ENCODE data around the gene PLA2G6. TPM values are rescaled to one million over a fixed set of nuclear protein-coding genes. Genes with fewer than 3 reads are reported as not detected.

Gene PLA2G6
- total RNA-seq, 2 experiments from 2014 or later: 52.4 to 53.6 TPM

DNA sequence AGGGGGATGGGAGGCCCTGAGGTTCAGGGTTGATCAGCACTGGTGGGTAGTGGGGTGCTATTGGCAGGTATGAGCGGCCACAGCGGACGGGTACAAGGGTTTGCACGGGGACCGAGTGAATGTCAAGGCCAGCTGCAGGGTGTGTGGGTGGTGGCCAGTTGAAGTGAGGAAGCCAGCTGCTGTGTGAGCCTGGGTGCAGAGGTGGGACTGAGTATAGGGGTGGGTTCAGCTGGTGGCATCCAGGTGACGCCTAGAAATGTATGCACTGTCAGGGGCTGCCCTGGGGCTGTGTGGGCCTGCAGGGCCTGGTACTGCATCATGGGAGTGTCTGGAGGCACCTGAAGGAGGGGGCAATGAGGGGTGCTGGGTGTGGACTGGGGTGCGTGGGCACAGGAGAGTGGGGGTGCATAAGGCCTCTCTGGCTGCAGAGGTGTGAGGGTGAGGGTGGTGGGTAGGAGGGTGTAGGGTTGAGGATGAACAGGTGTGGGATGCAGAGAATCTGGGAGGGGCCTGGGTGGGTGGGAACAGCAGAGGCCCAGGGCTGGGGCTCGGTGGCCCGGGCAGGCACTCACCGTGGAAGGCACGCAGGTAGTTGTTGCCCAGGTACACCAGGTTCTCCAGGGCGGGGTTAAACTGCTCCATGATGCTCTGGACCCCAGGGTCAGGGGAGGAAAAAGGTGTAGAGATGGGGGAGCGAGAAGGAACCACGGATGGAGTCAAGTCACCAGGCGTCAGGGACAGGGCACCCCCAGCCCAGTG lies 72.9 kb downstream of the PLA2G6 start:
- H3K36me3 Mint-ChIP-seq (ENCODE audit: low read depth): peaks cover 2% of the 10 kb centered on the region
- H3K4me3 Mint-ChIP-seq: no peak overlapping the region
- peaks cover 9% of the 10 kb centered on the region for H3K4me1 Mint-ChIP-seq (ENCODE audit: low read depth)
- no peaks in the 10 kb centered on the region for H3K27me3 Mint-ChIP-seq
- peak; percentile 29 for ATAC-seq
- POLR2A ChIA-PET: no interaction called here
- CTCF ChIA-PET: interaction anchor here (0.7 to 0.9 kb wide), 2 partner anchors 8 to 57 kb away, joined by 3 read pairs; no protein-coding TSS in a partner anchor
- TF ChIP-seq, protein P1, sequence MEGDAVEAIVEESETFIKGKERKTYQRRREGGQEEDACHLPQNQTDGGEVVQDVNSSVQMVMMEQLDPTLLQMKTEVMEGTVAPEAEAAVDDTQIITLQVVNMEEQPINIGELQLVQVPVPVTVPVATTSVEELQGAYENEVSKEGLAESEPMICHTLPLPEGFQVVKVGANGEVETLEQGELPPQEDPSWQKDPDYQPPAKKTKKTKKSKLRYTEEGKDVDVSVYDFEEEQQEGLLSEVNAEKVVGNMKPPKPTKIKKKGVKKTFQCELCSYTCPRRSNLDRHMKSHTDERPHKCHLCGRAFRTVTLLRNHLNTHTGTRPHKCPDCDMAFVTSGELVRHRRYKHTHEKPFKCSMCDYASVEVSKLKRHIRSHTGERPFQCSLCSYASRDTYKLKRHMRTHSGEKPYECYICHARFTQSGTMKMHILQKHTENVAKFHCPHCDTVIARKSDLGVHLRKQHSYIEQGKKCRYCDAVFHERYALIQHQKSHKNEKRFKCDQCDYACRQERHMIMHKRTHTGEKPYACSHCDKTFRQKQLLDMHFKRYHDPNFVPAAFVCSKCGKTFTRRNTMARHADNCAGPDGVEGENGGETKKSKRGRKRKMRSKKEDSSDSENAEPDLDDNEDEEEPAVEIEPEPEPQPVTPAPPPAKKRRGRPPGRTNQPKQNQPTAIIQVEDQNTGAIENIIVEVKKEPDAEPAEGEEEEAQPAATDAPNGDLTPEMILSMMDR (IDR thresholded peaks at IDR 0.05): no peak
- DNase-seq: no peak
- intact Hi-C loops (cut with micrococcal nuclease): no loop called here
- H3K9me3 Mint-ChIP-seq: no peaks in the 10 kb centered on the region
- no peak overlapping the region for H3K27ac Mint-ChIP-seq

DNA sequence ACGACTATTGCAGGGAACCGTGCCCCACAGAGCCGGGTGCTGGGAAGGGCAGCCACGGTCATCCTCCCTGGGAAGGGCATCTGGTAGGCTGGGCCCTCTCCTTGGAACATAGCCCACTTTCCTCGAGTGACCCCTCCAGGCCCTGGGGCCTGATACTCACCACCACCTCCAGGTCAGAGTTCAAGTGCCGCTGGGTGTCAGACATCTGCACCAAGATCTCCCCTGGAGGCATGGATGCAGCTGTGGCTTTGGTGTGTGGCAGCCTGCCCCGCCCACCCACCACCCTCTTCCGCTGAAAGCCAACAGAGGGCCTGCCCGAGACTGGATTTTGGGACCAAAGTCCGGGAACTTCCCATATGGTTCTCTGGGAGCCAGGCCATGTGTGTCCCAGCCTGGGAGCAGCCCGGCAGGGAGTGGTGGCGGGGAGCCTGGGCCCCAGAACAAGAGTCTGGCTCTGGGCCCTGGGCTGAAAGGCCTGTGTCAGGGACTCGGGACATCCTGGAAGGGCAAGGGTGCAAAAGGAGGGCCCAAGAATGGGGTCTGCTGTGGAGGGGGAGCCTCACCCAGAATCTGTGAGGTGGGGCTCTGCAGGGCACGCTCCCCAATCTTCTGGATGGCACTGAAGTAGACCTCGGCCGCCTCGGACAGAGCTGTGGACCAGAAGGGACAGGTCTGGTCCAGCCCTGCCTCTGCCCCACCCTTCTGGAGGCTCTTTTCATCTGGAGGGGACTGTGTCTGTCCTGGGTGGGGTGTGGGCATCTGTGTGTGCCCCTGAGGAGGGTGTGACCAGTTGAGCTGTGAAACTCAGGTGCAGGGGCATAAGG lies 73.7 kb downstream of the PLA2G6 start:
- TF ChIP-seq, protein P1 (IDR thresholded peaks at IDR 0.05): no peak
- intact Hi-C loops (cut with micrococcal nuclease): no loop called here
- POLR2A ChIA-PET: no interaction called here

DNA sequence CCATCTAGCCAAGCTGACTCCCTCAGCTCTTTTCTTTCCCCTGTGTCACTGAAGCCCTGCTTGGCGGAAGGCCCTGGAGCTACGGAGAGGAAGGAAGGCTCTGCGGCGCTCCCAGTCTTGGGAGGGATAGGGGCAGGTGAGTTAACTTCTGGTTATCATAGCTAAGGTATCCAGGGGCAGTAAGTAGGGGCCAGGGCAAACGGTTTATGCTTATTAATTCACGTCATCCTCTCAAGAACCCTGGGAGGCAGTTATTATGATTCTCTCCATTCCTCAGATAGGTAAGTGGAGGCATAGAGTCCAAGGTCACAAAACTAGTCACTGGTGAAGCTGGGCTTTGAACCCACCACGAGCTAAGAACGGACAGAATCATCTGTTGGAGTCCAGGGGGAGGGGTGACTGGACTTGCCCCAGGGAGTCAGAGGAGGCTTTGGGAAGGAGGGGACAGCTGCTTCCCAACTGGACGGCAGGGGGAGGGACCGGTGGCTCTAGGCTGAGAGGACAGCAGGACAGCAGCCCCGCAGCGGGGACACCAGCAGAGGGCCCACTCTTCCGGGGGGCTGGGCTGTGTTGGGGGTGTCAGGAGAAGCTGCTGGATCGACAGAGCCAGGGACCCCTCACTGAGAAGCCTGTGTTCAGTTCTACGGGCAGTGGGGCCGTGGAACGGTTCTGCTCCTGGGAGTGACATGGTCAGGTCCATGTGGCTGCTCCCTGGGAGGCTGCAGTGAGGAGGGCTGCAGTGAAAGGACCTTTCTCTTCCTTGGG lies 74.6 kb downstream of the PLA2G6 start:
- ChIA-PET CTCF (interaction anchor here (1.1 kb wide), 1 partner anchor 55 kb away, joined by 6 read pairs; no protein-coding TSS in a partner anchor), POLR2A (interaction anchor here (1.1 kb wide), 1 partner anchor 24 kb away, joined by 3 read pairs; no protein-coding TSS in a partner anchor)
- H3K36me3 Mint-ChIP-seq (ENCODE audit: low read depth): peaks cover 2% of the 10 kb centered on the region
- intact Hi-C loops (cut with micrococcal nuclease): no loop called here
- H3K4me3 Mint-ChIP-seq: no peak overlapping the region
- no peak for ATAC-seq
- no peaks in the 10 kb centered on the region for H3K9me3 Mint-ChIP-seq
- TF ChIP-seq, protein P1 (IDR thresholded peaks at IDR 0.05): no peak
- no peak overlapping the region for H3K27ac Mint-ChIP-seq
- no peak for DNase-seq
- H3K4me1 Mint-ChIP-seq (ENCODE audit: low read depth): peaks cover 9% of the 10 kb centered on the region
- no peaks in the 10 kb centered on the region for H3K27me3 Mint-ChIP-seq

More for the DNA sequence above, 73.7 kb downstream of the PLA2G6 start:
- Mint-ChIP-seq H3K27ac (no peak overlapping the region), H3K27me3 (no peaks in the 10 kb centered on the region), H3K9me3 (no peaks in the 10 kb centered on the region), H3K36me3 (ENCODE audit: low read depth) (peaks cover 2% of the 10 kb centered on the region), H3K4me1 (ENCODE audit: low read depth) (peaks cover 9% of the 10 kb centered on the region), H3K4me3 (no peak overlapping the region)
- CTCF ChIA-PET: interaction anchor here (0.9 to 1.1 kb wide), 2 partner anchors 56 kb away, joined by 3 to 6 read pairs; no protein-coding TSS in a partner anchor
- ATAC-seq (no peak), DNase-seq (no peak)

DNA sequence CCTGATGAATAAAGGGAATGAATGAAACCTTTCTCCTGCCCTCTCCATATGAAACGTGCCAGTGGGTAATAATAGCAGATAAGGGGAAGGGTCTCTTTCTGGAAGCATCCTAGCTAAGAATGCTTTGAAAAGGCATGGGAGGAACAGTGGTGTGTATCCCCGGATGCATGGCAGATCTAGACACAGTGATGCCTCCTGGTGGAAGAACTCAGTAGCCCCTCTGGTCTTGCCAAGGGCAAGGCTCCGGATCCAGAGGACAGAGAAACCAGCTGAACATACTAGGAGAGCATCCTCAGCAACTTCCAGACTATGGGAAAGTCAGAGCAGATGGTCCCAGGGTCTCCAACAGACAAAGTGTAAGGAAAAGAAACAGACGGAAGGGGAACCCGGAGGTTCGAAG lies 77.5 kb downstream of the PLA2G6 start:
- no peak overlapping the region for H3K4me3 Mint-ChIP-seq
- CTCF ChIA-PET: interaction anchor here (0.9 to 1.7 kb wide), 3 partner anchors 8 to 51 kb away, joined by 3 to 9 read pairs (median 4); no protein-coding TSS in a partner anchor

More for the DNA sequence above, 77.5 kb downstream of the PLA2G6 start:
- Mint-ChIP-seq H3K27ac (no peak overlapping the region), H3K27me3 (no peaks in the 10 kb centered on the region), H3K9me3 (no peaks in the 10 kb centered on the region), H3K4me1 (ENCODE audit: low read depth) (peaks cover 6% of the 10 kb centered on the region), H3K36me3 (ENCODE audit: low read depth) (no peaks in the 10 kb centered on the region)
- no peak for DNase-seq
- intact Hi-C loops (cut with micrococcal nuclease): no loop called here
- POLR2A ChIA-PET: interaction anchor here (1.4 kb wide), 1 partner anchor 78 kb away, joined by 4 read pairs; the partner anchor contains the start of gene PLA2G6
- TF ChIP-seq, protein P1 (IDR thresholded peaks at IDR 0.05): no peak
- no peak for ATAC-seq

Measured in activated CD8-positive, alpha-beta T cell treated with anti-CD3 and anti-CD28 coated beads for 36 hours (primary cell).